Measurements from ENCODE around the gene ALDH16A1.

GRCh38 chr19:49461656-49462055, 8.6 kb downstream of the ALDH16A1 start:
- no peak for TF ChIP-seq EZH2 (IDR thresholded peaks at IDR 0.05; ENCODE audit: low read length)
- TF ChIP-seq CTCF (optimal IDR thresholded peaks at IDR 0.05 in 1 of 3, IDR thresholded peaks at IDR 0.05 in 1 of 3, conservative IDR thresholded peaks at IDR 0.05 in 1 of 3; ENCODE audit: extremely low read depth in 1 of 3, insufficient read depth in 2 of 3, low read length in 3 of 3), result no peak
